Brain microvascular endothelial cell (primary cell): ENCODE data around the gene EIF4A3.

Source experiments
- DNase-seq: peaks from one replicate; pipeline ENCODE4 v3.0.0-alpha.2; 2020
- H3K27ac ChIP-seq: fragments of 250-450 bp; sonication (Bioruptor Pico); 2 replicates; pipeline ENCODE4 v1.5.1; 2020; ENCODE audit warnings: mild to moderate bottlenecking, moderate library complexity
- H3K27me3 ChIP-seq: fragments of 250-450 bp; sonication (Bioruptor Pico); replicated peaks from 2 replicates; pipeline ENCODE4 v1.5.1; 2020; ENCODE audit warnings: mild to moderate bottlenecking
- H3K36me3 ChIP-seq: fragments of 250-450 bp; sonication (Bioruptor Pico); replicated peaks from 2 replicates; pipeline ENCODE4 v1.5.1; 2020; ENCODE audit warnings: mild to moderate bottlenecking
- H3K4me3 ChIP-seq: 2 replicates; pipeline ENCODE4 v1.5.1; 2011; ENCODE audit warnings: low read depth, mild to moderate bottlenecking, control low read depth, low read length, moderate library complexity
- CTCF ChIP-seq: IDR thresholded peaks from 2 replicates; pipeline ENCODE4 v1.5.1; 2011; ENCODE audit warnings: low read depth, mild to moderate bottlenecking, moderate library complexity, low read length, control low read depth, inconsistent platforms; ENCODE audit errors: missing control alignments
- in situ Hi-C: cut with HindIII; loops from 2 replicates; pipeline ENCODE4 v1.10.0; 2017; ENCODE audit warnings: low sequenced_read_pairs, low pct_ligation_motif_present

Gene EIF4A3

GRCh38 chr17:80122926-80123505 lies 23.9 kb downstream of the EIF4A3 start:
- DNase-seq: no peak
- Histone ChIP-seq H3K27ac (no peak overlapping the region), H3K36me3 (no peaks in the 10 kb centered on the region), H3K27me3 (no peaks in the 10 kb centered on the region), H3K4me3 (no peak overlapping the region)
- in situ Hi-C loops: no loop called here
- TF ChIP-seq CTCF: no peak

GRCh38 chr17:80122026-80122575 lies 24.8 kb downstream of the EIF4A3 start:
- Histone ChIP-seq H3K27ac (no peak overlapping the region), H3K36me3 (no peaks in the 10 kb centered on the region), H3K4me3 (no peak overlapping the region), H3K27me3 (no peaks in the 10 kb centered on the region)
- DNase-seq: no peak
- no peak for TF ChIP-seq CTCF
- in situ Hi-C loops: no loop called here

DNA sequence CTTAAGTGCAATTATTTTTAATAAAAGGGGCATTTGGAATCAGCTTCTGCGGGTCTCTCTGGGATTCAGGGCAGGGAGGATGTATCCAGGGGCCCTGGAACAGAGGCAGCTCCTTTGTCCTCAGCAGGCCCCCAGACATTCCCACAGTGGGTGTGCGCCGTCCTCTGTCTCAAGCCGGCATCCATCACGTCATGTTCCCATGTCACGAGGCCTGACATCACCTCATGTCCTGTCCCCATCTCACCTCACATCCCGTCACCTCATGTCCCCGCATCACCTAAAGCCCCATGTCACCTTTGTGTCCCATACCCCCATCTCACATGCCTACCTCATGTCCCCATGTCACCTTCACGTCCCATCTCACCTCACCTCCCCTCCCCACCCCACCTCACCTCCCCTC lies 27.1 kb downstream of the EIF4A3 start:
- in situ Hi-C loops: no loop called here
- no peak for TF ChIP-seq CTCF
- H3K4me3 ChIP-seq: no peak overlapping the region
- H3K27me3 ChIP-seq: no peaks in the 10 kb centered on the region
- no peak for DNase-seq
- no peak overlapping the region for H3K27ac ChIP-seq
- H3K36me3 ChIP-seq: no peaks in the 10 kb centered on the region

DNA sequence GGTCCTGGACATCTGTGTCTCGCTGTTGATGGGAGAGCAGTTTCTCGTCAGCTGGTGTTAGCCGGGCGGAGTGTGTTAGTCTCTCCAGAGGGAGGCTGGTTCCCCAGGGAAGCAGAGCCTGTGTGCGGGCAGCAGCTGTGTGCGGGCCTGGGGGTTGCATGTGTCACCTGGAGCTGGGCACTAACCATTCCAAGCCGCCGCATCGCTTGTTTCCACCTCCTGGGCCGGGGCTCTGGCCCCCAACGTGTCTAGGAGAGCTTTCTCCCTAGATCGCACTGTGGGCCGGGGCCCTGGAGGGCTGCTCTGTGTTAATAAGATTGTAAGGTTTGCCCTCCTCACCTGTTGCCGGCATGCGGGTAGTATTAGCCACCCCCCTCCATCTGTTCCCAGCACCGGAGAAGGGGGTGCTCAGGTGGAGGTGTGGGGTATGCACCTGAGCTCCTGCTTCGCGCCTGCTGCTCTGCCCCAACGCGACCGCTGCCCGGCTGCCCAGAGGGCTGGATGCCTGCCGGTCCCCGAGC lies 27.6 kb downstream of the EIF4A3 start:
- no peaks in the 10 kb centered on the region for H3K27me3 ChIP-seq
- no peak for DNase-seq
- no peak overlapping the region for H3K27ac ChIP-seq
- in situ Hi-C loops: no loop called here
- H3K36me3 ChIP-seq: no peaks in the 10 kb centered on the region
- no peak for TF ChIP-seq CTCF
- H3K4me3 ChIP-seq: no peak overlapping the region

- H3K4me3 ChIP-seq: no peak overlapping the region
- in situ Hi-C loops: no loop called here
- no peaks in the 10 kb centered on the region for H3K27me3 ChIP-seq
- no peak overlapping the region for H3K27ac ChIP-seq
- TF ChIP-seq CTCF: no peak
- H3K36me3 ChIP-seq: no peaks in the 10 kb centered on the region
- DNase-seq: no peak
Measured at GRCh38 chr17:80118601-80119270, 28.2 kb downstream of the EIF4A3 start.
